CD14-positive monocyte (primary cell): Measurements from ENCODE around the gene STK38. TPM values are rescaled to one million over a fixed set of nuclear protein-coding genes. Genes with fewer than 3 reads are reported as not detected.

Experiments used
- DNase-seq, 3 donors: peaks; one replicate each; pipeline ENCODE4 v3.0.0-alpha.2; 2011 to 2022
- H2AFZ ChIP-seq: 2 replicates; pipeline ENCODE4 v1.6.0; 2012; ENCODE audit warnings: mild to moderate bottlenecking, low read depth, low read length, inconsistent platforms; ENCODE audit not compliant: insufficient read depth, poor library complexity, severe bottlenecking
- H3K27ac ChIP-seq, 2 donors: 1 replicate in 1 of 2; 2 replicates in 1 of 2; pipeline ENCODE4 v1.5.1; 2012 to 2013; ENCODE audit warnings: low read length in 2 of 2, control low read depth in 1 of 2, inconsistent platforms in 1 of 2, low read depth in 1 of 2, mild to moderate bottlenecking in 1 of 2
- H3K27me3 ChIP-seq, 2 donors: one replicate each; pipeline versions ENCODE4 v1.6.0 to v1.6.1; 2011 to 2013; ENCODE audit warnings: low read length in 2 of 2; ENCODE audit not compliant: control insufficient read depth in 2 of 2, insufficient read depth in 2 of 2
- H3K36me3 ChIP-seq, 2 donors: replicated peaks in 1 of 2; 1 replicate in 1 of 2; 2 replicates in 1 of 2; pipeline versions ENCODE4 v1.5.1 to v1.6.1; 2012 to 2013; ENCODE audit warnings: low read length in 2 of 2, control low read depth in 1 of 2, inconsistent platforms in 1 of 2, mild to moderate bottlenecking in 1 of 2; ENCODE audit not compliant: insufficient read depth in 2 of 2, control insufficient read depth in 1 of 2
- H3K4me1 ChIP-seq, 2 donors: 1 replicate in 1 of 2; 2 replicates in 1 of 2; pipeline versions ENCODE4 v1.5.1 to v1.6.1; 2012 to 2013; ENCODE audit warnings: low read length in 2 of 2, control low read depth in 1 of 2, inconsistent platforms in 1 of 2, mild to moderate bottlenecking in 1 of 2, moderate library complexity in 1 of 2; ENCODE audit not compliant: insufficient read depth in 2 of 2, control insufficient read depth in 1 of 2
- H3K4me2 ChIP-seq: replicated peaks from 2 replicates; pipeline ENCODE3; 2012; ENCODE audit warnings: low read length, moderate library complexity, mild to moderate bottlenecking; ENCODE audit not compliant: poor library complexity, severe bottlenecking; ENCODE audit errors: extremely low read depth
- H3K4me3 ChIP-seq, 3 experiments: fragments of 200-600 bp in 1 of 3; sonication (generic) in 1 of 3; replicated peaks in 1 of 3; 1 replicate in 2 of 3; 2 replicates in 1 of 3; pipeline ENCODE4 v1.5.1; 2011 to 2013; ENCODE audit warnings: low read length in 3 of 3, mild to moderate bottlenecking in 3 of 3, control low read depth in 2 of 3, low read depth in 2 of 3, inconsistent platforms in 1 of 3, moderate library complexity in 1 of 3
- H3K79me2 ChIP-seq: 2 replicates; pipeline ENCODE4 v1.6.0; 2012; ENCODE audit warnings: mild to moderate bottlenecking, control low read depth, inconsistent platforms, low read length, moderate library complexity; ENCODE audit not compliant: insufficient read depth
- H3K9ac ChIP-seq: 2 replicates; pipeline ENCODE4 v1.6.0; 2017; ENCODE audit warnings: low read length, mild to moderate bottlenecking; ENCODE audit not compliant: insufficient read depth, poor library complexity, severe bottlenecking
- H3K9me3 ChIP-seq, 2 donors: replicated peaks in 1 of 2; 1 replicate in 1 of 2; 2 replicates in 1 of 2; pipeline versions ENCODE4 v1.5.1 to v1.6.1; 2012 to 2013; ENCODE audit warnings: low read length in 2 of 2, control low read depth in 1 of 2; ENCODE audit not compliant: control insufficient read depth in 1 of 2, insufficient read depth in 1 of 2
- H4K20me1 ChIP-seq: 2 replicates; pipeline ENCODE4 v1.6.0; 2012; ENCODE audit warnings: mild to moderate bottlenecking, low read length, control low read depth, moderate library complexity; ENCODE audit not compliant: insufficient read depth
- H3K27ac Mint-ChIP-seq, 7 donors: one replicate each; pipeline ENCODE4 v1.8.0; 2020; ENCODE audit warnings: mild to moderate bottlenecking in 7 of 7, mixed read lengths in 7 of 7, moderate library complexity in 6 of 7, inconsistent platforms in 2 of 7
- H3K27me3 Mint-ChIP-seq, 3 donors: one replicate each; pipeline ENCODE4 v1.8.0; 2021 to 2022; ENCODE audit warnings: low read depth in 3 of 3, mild to moderate bottlenecking in 3 of 3, mixed read lengths in 3 of 3, moderate library complexity in 3 of 3, inconsistent platforms in 1 of 3
- H3K36me3 Mint-ChIP-seq, 2 donors: one replicate each; pipeline ENCODE4 v1.8.0; 2020; ENCODE audit warnings: mixed read lengths in 2 of 2, inconsistent platforms in 1 of 2, mild to moderate bottlenecking in 1 of 2
- H3K4me1 Mint-ChIP-seq: one replicate; pipeline ENCODE4 v1.8.0; 2020; ENCODE audit warnings: mild to moderate bottlenecking, mixed read lengths
- H3K4me3 Mint-ChIP-seq, 2 donors: one replicate each; pipeline ENCODE4 v1.8.0; 2020; ENCODE audit warnings: mild to moderate bottlenecking in 2 of 2, mixed read lengths in 2 of 2, moderate library complexity in 1 of 2
- H3K9me3 Mint-ChIP-seq, 7 donors: one replicate each; pipeline ENCODE4 v1.8.0; 2020 to 2022; ENCODE audit warnings: mixed read lengths in 7 of 7, mild to moderate bottlenecking in 6 of 7, moderate library complexity in 6 of 7, inconsistent platforms in 2 of 7
- WGBS: methylation state at CpG from one replicate; pipeline ENCODE4 v1.1.5; 2013; ENCODE audit warnings: missing lambda C conversion rate; ENCODE audit not compliant: insufficient coverage; 5-methylcytosine and 5-hydroxymethylcytosine counted together
- intact Hi-C, 2 donors: fragments of 100-400 bp; cut with micrococcal nuclease; formaldehyde crosslinking; loops; one replicate each; pipeline versions ENCODE4 v1.15.0 to v1.15.1; 2023
- polyA plus RNA-seq, 3 donors: library from polyadenylated mRNA; depleted of rRNA in 1 of 3; unstranded in 2 of 3; stranded (reverse) in 1 of 3; fragments of 300-500 nt in 2 of 3; fragments of >200 nt in 1 of 3; fragmentation: Illumina TruSeq in 2 of 3; gene quantifications; 1 replicate in 2 of 3; 2 replicates in 1 of 3; pipeline ENCODE4 v1.2.3, GENCODE V29; 2012 to 2021
- TF ChIP-seq, protein P1 (sequence below): fragments of 200-600 bp; IDR thresholded peaks from one replicate; pipeline ENCODE4 v1.8.0; 2022; ENCODE audit warnings: antibody characterized with exemption, mild to moderate bottlenecking

The STK38 gene
- polyA plus RNA-seq, 3 donors: 57.1 to 95.7 (median 58.4) TPM

DNA sequence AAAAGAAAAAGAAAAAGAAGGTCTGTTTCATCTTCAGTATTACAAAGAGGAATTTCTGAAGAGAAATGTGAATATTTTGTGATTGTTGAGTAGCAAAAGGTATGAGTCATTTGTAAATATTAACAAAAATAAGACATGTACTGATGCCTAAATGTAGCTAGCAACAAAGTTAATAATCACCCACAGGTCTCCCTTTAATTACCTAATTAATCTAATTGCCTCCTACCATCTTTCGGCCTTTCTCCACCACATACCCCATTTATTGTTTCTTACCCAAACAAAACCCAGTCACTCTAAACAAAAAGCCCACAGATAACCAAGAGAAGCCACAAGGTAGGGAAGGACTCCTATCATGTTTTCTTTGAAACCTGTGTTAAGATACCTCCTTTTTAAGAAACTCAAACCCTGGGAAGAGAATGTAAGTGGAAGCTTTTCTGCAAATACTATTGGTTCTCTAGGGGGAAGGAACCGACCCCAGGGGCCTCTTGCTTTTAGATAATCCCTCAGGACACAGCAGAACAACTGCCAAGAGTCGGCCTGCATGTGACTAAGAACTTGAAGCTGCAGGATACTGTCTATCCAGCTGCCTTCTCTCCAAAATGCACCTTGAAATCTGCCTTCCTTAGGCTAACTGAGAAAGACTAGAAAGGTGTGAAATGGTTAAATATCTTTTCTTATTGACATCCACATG lies 16.1 kb upstream of the STK38 start:
- Mint-ChIP-seq H3K36me3 (peaks cover 0 to 3% of the 10 kb centered on the region in 2 donors), H3K27ac (no peak overlapping the region), H3K4me3 (no peak overlapping the region), H3K27me3 (peaks cover 0 to 2% (median 1%) of the 10 kb centered on the region in 3 donors), H3K9me3 (no peaks in the 10 kb centered on the region), H3K4me1 (peaks cover 35% of the 10 kb centered on the region)
- no peak overlapping the region for H2AFZ ChIP-seq
- DNase-seq: no peak
- TF ChIP-seq, protein P1, sequence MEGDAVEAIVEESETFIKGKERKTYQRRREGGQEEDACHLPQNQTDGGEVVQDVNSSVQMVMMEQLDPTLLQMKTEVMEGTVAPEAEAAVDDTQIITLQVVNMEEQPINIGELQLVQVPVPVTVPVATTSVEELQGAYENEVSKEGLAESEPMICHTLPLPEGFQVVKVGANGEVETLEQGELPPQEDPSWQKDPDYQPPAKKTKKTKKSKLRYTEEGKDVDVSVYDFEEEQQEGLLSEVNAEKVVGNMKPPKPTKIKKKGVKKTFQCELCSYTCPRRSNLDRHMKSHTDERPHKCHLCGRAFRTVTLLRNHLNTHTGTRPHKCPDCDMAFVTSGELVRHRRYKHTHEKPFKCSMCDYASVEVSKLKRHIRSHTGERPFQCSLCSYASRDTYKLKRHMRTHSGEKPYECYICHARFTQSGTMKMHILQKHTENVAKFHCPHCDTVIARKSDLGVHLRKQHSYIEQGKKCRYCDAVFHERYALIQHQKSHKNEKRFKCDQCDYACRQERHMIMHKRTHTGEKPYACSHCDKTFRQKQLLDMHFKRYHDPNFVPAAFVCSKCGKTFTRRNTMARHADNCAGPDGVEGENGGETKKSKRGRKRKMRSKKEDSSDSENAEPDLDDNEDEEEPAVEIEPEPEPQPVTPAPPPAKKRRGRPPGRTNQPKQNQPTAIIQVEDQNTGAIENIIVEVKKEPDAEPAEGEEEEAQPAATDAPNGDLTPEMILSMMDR: no peak
- H3K36me3 ChIP-seq: no peaks in the 10 kb centered on the region
- H3K4me2 ChIP-seq: no peak overlapping the region
- no peaks in the 10 kb centered on the region for H3K9me3 ChIP-seq
- no peaks in the 10 kb centered on the region for H3K27me3 ChIP-seq
- intact Hi-C loops: no loop called here
- no peak overlapping the region for H3K9ac ChIP-seq
- H3K27ac ChIP-seq: no peak overlapping the region
- H3K79me2 ChIP-seq: no peaks in the 10 kb centered on the region
- no peaks in the 10 kb centered on the region for H4K20me1 ChIP-seq
- H3K4me1 ChIP-seq: peaks cover 26 to 27% of the 10 kb centered on the region in 2 donors
- no peak overlapping the region for H3K4me3 ChIP-seq
- 100% methylated on average over 1 of the region's 3 CpGs for WGBS

DNA sequence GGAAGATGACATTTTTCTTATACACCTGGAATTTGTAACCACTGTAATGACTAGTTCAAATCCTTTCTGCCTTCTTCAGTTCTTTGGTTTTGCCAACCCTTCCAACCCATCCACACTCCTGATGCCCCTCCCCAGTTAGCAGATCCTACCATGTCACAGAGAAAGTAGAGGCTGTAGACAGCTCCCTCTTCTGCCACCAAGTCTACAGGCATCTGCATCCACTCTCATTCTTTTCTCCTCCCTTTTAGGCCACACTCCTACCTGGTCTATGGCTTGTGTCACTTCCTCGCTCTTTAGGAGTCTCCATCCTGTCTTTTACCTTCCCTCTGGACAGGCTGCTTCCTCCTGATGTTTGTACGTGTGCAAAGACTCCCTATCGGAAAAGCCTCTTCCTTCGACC lies 13.5 kb upstream of the STK38 start:
- no peak for DNase-seq
- Histone ChIP-seq H3K4me1 (peaks cover 43% of the 10 kb centered on the region in 2 donors), H2AFZ (no peak overlapping the region), H3K4me3 (no peak overlapping the region), H3K27ac (no peak overlapping the region), H4K20me1 (no peaks in the 10 kb centered on the region), H3K4me2 (no peak overlapping the region), H3K36me3 (no peaks in the 10 kb centered on the region), H3K9ac (no peak overlapping the region), H3K9me3 (no peaks in the 10 kb centered on the region), H3K27me3 (no peaks in the 10 kb centered on the region), H3K79me2 (no peaks in the 10 kb centered on the region)
- H3K4me1 Mint-ChIP-seq: peaks cover 52% of the 10 kb centered on the region
- no peaks in the 10 kb centered on the region for H3K9me3 Mint-ChIP-seq
- WGBS: 100% methylated on average over 4 of the region's 4 CpGs
- intact Hi-C loops: no loop called here
- peaks cover 0 to 2% (median 1%) of the 10 kb centered on the region in 3 donors for H3K27me3 Mint-ChIP-seq
- peaks cover 0 to 3% of the 10 kb centered on the region in 2 donors for H3K36me3 Mint-ChIP-seq
- no peak overlapping the region for H3K27ac Mint-ChIP-seq
- H3K4me3 Mint-ChIP-seq: no peak overlapping the region
- TF ChIP-seq, protein P1: no peak
